Measurements from ENCODE around the gene OPCML.

OPCML gene

DNA sequence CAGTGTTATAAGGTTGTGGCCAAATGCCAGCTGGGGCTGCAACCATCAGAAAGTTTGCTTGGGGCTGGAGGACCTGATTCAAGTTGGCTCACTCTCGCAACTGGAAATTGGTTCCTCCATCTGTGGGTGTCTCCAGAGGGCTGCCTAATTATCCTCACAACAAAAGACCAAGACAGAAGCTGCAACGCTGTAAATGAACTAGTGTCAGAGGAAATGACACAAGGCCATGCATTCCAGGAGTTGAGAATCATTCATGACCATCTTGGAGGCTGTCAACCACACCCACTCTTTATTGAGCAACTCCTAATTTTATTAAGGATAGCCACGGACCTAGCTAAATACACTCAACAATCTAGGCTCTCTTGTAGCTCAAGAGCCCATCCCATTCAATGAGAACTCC is 1060.8 kb downstream of the OPCML start:
- DNase-seq (ENCODE audit: low read depth), result peak; percentile 73

DNA sequence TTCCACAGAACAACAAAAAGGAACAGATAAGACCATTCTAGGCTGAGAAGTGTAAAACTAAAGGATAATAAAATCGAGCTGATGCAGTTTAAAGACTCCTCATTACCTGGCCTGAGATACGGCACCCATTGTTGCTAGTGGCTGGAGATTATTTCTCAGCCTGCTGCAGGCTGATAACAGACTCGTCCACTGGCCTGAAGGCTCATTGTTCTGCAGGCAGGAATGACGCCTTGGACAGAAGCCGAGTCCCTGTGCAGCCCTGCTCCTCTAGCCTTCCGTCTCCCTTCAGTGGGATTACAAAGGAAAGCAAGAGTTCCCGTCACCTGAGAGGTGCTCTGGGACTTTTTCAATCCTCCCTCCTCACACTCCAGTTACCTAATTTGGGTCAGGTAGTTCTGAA is 1065.3 kb downstream of the OPCML start:
- DNase-seq (ENCODE audit: low read depth), result no peak

DNA sequence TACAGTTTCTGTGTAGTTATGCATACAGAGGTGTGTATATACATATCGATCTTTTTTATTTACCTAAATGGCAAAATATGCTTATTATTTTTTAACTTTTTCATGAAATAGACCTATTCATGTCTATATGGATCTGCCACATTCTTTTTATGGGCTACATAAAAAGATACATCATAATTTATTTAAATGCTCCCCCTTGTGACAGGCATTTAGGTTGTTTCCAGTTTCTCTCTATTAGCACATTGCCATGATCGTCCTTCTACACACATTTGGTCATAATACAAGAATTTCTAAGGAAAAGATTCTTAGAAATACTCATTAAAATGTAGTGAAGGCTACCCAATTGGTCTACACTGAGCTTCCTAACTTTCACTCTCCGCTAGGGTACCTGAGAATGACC is 1067.4 kb downstream of the OPCML start:
- DNase-seq (ENCODE audit: low read depth), result no peak

DNA sequence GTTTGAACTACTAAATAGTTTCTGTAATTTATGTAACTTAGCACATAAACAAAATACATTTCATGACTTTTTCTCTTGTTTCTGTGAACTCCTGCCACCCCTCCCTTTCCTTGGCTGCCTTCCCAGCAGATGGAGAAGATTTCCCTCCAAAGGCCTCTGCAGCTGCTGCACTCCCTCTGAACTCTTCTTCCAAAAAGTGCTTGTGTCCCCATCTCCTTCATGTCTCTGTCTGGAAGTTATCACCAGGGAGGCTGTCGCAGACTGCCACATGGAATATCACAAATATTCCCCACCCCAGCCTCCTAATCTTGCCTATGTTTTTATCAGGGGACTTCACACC is 1068.3 kb downstream of the OPCML start:
- DNase-seq (ENCODE audit: low read depth), result no peak

DNA sequence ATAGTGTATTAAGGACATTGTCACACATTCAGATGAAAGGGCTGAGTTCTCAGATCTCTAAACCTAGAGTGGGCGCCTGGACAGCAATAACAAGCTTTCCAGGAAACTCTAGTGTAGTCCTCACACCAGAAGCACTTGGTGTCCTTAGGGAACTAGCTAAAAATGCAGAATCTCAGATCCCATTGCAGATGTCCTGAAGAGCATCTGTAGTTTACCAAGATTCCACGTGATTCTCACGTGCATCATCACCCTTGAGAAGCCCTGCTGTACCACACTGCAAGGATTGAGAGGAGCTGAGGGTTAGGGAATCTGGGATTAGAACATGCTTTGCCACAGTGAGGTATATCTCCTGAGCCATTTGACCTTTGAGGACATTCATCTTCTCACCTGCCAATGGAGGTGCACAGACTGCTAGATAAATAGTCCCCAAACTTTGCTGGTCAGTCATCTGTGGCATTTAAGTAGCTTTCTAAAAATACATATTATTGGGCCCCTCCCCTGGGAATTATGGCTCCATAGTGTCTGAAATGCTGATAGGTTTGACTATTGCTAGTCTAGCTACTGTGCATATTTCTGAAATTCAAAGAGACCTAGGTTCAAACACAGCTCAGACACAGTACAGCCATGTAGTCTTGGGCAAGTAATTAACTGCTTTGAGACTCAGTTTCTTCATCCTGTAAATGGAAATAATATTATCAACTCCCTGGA is 1068.9 kb downstream of the OPCML start:
- DNase-seq (ENCODE audit: low read depth), result no peak

DNA sequence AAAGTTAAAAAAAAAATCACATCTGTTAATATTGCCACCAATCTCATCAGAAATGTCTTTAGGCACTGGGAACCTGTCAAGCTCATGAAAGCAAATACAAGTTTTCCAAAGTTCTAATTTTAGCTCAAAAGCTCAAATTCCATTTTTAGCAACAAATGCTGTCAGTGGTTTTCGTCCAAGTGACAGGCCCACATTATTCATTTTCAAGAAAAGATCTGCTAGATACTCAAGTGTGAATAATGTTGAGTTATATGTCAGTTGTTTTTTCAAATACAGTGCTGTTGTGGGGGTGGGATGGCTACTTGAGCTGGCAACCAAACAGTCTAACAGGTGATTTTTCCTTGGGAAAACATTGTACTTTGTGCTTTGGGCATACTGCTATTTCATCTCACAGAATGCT is 1072.6 kb downstream of the OPCML start:
- no peak for DNase-seq (ENCODE audit: low read depth)

DNA sequence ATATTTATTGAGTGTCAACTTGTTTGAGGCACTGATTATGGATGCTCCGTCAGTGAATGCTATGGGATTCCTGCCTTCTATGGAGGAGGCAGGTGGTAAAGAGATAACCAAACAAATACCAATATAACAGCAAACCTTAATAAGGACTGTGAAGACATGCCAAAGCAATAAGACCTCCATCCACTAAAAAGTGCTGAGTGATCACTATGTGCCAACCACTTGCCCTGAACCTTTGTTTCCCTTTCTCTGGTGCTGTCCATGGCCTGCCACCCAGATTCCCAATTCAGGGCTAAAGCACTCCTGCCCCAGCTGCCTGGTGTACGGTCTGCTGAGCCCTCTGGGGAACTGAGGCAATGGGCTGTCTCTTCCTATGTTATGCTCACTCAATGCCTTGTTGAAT is 1074.9 kb downstream of the OPCML start:
- no peak for DNase-seq (ENCODE audit: low read depth)

DNA sequence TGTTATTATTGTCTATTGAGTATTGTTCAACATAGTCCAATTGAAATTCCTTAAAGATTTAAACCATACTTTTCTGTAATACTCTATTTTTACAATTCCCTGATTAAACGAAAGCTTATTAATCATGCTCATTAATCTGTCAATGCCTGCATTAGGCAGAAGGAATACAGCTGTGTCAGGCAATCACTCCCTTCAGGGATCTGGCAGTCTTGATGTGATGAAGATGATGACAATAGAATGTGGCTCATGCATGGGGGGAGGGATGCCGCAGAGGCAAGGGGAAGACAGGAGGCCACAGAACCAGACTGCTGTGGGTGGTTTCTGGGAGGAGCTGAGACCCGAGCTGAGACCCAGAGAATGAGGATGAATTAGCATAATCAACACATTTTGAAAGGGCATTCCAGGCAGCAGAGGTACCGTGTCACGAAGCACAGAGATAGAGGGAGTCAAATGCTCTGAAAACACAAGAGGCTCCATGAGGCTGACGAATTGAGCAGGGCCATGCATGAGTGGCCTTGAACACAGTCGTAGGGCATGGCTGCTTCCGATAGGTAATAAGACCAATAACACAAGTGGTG is 1075.5 kb downstream of the OPCML start:
- no peak for DNase-seq (ENCODE audit: low read depth)

DNA sequence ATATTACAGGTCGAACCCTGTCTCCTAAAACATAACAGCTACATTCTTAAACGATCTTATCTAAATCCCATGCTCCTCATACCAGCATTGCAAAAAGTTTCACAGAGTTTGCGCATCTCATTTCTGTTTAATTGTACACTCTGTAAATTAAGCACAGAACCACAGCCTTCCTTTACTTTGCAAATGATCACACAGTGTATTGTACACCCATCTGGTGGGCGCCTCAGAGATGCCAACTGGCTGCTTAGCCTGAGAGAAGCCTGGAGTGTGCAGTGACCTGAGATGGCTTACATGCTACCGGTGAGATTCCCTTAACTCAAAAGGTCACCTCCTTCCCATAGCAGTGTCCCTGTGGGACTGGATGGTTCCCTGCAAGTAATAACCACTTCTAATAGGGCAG is 1077.3 kb downstream of the OPCML start:
- DNase-seq (ENCODE audit: low read depth), result no peak

DNA sequence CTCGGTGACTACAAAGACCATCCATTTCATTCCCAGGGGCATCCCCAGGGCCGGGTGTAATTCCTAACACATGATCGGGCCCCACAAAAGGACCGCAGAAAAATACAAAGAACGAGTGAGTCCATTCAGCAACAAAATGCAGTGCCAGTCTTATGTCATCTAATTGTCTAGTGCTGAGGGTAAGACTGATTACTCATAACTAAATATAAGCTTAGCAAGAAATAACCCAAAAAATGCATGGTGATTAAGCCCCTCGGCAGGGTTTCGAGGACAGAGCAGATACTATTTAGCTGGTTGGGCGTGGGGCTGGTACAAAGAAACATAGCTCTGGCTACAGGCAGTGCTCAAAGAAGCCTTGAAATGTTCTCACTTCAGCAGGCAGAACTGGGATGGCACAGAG is 1078.9 kb downstream of the OPCML start:
- DNase-seq (ENCODE audit: low read depth), result no peak

DNA sequence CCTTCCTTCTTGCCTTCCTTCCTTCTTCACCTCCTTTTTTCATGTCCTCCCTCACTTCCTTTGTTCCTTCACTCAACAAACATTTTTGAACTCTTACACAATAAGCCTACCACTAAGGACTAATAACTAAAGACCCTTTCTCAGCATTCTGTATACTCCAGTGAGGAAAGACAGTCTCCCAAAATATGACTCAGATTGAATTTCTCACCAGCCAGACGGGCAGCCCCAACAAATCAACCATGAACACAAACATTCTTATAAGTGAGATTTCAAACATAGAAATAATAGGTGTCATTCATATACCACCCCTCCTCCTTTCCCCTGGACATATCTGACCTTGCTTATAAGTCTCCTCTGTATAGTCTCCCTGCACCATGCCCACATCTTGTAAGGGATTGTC is 1079.7 kb downstream of the OPCML start:
- no peak for DNase-seq (ENCODE audit: low read depth)

DNA sequence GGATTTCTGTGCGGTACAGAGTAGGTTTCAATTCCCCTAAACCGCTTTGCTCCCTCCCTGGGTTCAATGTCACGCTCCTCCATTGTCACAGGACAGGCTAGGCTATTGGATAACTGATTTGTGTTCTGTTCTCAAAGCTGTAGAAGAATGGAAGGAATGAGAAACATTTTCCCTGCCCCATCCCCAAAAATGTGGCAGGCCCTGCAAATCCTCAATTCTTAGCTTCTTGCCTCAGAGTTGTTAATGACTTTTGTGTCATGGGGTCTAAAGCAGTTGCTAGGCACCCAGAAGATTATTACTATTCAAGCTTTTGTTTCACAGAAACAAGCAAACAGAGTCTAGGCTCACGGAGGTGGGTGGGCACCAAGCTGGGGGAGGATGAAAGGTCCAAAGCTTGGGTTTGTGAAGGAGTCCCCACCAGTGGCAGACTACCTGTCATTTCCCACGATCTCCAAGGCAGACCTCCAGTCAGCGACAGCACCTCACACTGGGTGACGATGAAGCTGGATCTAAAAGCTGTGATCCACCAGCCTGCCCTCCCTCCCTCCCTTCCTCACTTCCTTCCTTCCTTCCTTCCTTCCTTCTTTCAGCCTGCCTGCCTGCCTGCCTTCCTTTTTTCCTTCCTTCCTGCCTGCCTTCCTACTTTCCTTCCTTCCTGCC is 1080.2 kb downstream of the OPCML start:
- no peak for DNase-seq (ENCODE audit: low read depth)

DNA sequence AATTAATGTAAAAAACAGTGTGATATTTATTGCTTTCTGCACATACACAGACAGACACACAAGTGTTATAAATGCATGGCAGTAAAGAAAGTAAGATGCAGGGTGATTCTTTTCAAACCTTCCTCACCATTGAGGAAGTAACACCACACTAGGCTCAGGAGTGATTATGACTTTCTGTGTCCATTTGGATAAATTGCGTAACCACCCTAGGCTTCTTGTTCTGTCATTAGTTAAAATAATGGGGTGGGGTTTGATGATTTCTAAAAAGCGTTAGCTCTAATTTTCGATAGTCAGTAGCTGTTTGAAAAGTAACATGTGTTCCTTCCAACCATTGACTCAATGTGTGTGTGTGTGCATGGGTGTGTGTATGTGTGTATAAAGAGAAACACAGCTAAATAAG is 1081.7 kb downstream of the OPCML start:
- no peak for DNase-seq (ENCODE audit: low read depth)

DNA sequence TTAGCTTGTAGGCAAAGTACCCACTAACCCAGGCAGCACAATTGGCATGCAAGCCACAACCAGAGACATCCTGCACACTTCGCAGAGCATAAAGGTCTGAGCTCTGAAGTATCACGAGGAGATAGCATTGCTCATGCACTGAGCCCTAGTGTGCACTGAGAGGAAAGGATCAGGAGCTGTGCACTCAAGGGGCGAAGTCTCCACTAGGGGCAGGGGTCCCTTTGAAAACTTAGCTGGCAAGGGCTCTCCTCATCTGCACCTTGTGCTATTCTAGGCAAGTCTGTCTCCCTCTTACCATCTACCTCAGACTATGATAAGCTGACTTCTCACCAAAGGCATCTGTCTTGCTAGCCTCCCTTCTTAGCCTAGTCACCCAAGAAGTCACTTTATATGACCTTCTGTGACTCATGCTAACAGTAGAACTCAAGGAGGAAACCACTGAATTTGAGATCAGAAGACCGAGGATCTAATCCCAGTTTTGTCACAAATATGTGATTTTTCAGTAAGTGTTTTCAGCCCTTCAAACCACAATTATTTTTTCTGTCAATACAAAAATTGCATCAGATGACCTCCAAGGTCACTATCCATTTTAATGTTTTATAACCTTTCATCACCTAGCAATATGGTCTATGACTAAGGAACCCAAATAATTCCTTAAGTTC is 1083.8 kb downstream of the OPCML start:
- peak; percentile 76 for DNase-seq (ENCODE audit: low read depth)

DNA sequence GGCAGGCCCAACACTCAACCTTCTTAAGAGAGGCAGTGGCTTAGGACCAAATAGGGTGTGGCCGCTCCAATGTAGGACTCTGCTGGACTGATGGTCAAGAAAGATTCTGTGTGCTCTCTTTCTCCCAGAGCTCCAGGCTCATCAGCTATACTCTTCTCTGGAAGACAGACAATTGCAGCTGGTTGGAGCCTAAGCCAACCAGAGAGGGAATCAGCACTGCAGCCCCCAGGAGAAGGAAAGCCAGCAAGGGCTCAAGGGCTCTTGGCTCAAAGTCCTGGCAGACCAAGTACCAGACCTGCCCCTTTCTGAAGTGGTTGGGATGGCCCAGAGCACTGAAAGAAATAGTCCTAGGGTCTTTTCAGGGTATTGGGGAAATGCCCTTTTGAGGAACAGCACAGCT is 1084.5 kb downstream of the OPCML start:
- no peak for DNase-seq (ENCODE audit: low read depth)

DNA sequence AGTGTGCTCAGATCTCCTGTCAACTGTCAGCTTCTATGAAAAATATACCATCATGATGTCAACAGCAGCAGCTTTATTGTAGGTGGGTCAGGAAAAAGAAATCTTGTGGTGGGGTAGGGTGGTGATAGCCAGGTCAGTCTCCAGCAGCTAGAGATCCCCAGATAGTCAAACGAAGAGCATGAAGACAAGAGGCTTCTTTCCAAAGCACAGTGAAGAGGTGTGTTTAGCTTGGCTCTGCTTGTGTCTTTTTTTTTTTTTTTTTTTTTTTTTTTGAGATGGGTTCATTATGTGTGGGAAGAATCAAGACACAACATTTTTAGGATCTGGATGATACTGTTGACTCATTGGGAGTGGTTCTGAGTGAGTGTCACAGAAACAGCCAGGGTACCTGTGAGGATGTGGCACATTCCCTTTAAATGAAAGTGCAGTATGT is 1086.4 kb downstream of the OPCML start:
- DNase-seq (ENCODE audit: low read depth), result no peak

DNA sequence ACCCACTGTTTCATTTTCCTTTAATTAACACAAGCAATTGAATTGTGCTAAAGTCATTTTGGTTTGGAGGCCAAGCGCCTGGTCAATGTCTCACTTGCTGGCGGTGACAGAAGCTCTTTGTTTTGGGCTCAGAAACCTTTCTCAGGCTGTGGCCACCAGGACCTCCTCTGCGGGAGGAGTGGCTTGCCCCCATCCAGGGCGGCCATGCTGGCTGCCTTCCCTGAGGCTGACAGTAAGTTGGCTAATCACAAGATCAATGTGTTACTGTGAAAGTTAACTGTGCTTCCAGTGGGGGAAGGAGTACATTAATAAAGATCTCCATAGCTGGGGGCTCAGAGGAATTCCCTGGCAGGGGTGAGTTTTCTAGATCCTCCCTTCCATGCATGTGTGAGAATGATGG is 1087.4 kb downstream of the OPCML start:
- no peak for DNase-seq (ENCODE audit: low read depth)

DNA sequence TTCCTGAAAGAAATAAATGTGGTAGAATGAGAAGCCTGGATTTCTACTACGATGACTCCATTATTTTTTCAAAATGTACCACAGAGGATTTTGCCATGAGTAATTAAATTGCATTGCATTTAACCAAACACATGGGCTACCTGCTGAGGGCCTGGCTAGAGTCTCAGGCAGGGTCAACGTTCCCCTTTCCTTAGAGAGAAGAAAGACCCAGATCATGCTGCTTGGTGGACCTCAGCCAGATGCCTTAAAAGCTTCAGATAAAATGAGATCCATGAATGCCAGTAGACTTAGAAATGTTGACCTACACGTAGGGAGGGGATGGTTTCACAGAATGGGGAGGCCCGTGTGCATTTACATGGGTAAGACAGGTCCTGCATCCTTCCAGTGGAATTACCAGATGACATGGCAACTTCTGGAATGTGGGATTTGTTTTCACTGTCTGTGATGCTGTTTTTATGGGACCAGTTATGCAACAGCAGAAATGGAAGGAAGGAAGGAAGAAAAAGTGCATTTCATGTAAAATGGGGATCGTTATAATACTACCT is 1092.5 kb downstream of the OPCML start:
- DNase-seq (ENCODE audit: low read depth), result no peak

DNA sequence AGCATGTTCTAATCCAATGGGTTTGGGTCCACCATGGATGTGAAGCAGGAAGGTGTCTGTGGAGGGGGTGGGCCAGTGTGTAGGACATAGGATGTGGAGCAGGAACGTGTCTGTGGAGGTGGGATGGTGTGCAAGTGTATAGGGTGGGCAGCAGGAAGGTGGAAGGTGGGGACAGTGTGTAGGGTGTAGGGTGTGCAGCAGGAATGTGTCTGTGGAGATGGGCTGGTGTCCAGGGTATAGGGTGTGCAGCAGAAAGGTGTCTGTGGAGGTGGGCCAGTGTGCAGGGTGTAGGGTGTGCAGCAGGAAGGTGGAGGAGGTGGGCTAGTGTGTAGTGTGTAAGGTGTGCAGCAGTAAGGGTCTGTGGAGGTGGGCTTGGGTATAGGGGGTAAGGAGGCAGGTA is 1093.9 kb downstream of the OPCML start:
- no peak for DNase-seq (ENCODE audit: low read depth)

DNA sequence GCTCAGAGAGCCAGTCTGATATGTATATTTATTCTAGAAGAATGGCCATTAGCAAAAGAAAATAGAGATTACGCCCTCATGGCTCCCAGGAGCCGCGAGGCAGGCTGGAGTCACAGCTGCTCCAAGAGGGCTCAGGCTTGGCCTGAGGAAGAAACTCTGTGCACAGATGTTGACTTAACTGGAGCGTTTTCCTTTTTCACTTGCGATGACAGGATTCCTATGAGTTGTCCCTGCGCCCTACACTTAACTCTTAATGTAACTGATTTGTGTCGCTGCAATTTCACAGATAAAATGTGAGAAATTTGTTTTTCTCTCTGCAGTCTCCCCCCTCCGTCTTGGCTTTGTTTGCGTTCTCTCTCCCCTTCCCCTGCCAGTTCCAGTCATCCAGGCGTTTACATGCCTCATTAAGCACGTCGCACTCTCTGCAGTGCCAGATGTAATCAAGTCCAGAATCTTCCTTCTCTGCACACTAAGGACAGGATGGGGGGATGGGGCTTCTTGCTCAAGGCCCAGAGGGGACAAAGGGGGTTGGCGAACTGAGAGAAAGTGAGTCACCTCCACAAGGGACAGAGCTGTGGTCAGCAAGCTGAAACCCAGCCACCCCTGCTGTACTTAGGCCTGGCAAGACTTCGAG is 1101.8 kb downstream of the OPCML start:
- no peak for DNase-seq (ENCODE audit: low read depth)

DNA sequence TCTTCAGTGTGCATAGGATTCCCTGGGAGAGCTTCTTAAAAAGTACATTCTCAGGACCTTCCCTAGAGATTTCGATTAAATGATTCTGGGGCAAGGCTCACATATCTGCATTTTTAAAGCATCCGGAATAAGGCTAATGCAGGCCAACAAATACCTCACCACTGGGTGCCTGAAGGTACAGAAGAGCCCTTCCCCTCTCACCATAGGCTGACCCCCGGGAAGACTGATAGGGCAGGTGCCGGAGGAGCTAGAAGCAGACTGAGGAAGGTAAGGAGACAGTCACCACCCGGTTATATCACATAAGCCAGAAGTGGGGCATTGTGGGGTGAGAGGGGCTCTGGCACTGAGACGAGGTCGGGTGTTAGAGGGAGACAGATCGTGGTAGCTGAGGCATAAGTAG is 1102.6 kb downstream of the OPCML start:
- DNase-seq (ENCODE audit: low read depth), result no peak

DNA sequence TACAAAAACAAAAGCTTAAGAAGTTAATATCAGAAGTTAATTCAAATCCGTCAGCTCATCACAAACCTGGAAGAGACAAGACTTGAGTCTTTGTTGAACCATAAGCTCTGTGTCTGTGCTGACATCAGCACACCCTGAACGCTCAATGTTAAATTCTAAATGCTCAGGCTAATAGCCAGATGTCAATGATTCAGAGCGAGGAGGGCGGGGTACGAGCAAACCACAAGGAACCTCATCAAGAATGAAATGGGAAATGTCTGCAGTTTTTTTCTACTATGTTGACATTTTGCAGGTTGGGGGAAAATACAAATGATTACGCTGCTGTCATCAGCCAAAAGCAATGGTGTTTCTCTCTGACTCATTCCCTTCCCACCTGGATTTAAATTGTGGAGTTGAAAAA is 1104.7 kb downstream of the OPCML start:
- no peak for DNase-seq (ENCODE audit: low read depth)

DNA sequence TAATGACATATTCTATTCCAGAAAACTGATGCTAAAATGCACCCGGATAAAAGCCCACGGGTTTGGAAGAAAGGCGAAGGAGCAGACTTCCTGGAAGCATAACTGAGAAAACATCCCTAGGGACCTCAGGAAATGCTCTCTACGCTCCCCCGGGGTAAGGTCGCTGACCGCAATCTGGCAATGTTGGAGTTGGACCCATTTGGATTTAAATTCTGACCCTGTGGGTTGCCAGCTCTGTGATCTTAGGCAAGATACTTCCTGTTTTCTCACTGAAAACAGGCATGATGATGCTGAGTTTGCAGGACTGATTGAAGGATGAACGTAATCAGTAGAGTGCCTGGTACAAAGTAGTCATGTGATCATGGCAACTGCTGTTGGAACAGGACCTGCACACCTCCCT is 1107.9 kb downstream of the OPCML start:
- no peak for DNase-seq (ENCODE audit: low read depth)

Measured in HS-5 (cell line).